Thyroid gland (tissue), 4 donors: ENCODE results near the gene TLL1. TPM values are rescaled to one million over a fixed set of nuclear protein-coding genes. Genes with fewer than 3 reads are reported as not detected.

Experiments
- DNase-seq, 2 donors: peaks; one replicate each; pipeline ENCODE4 v3.0.0-alpha.2; 2019
- H3K27ac ChIP-seq, 3 donors: fragments of 200-600 bp; sonication (generic); 1 replicate in 2 of 3; 2 replicates in 1 of 3; pipeline ENCODE4 v1.5.1; 2016 to 2019; ENCODE audit warnings: mild to moderate bottlenecking in 1 of 3, moderate library complexity in 1 of 3
- H3K27me3 ChIP-seq: fragments of 200-600 bp; sonication (generic); one replicate; pipeline ENCODE4 v1.5.1; 2019
- H3K36me3 ChIP-seq, 2 donors: fragments of 200-600 bp; sonication (generic); one replicate each; pipeline ENCODE4 v1.5.1; 2016 to 2019
- H3K4me1 ChIP-seq, 2 donors: fragments of 200-600 bp; sonication (generic); one replicate each; pipeline ENCODE4 v1.5.1; 2017 to 2019
- H3K4me3 ChIP-seq, 3 donors: fragments of 200-600 bp; sonication (generic); replicated peaks in 1 of 3; 1 replicate in 2 of 3; 2 replicates in 1 of 3; pipeline ENCODE4 v1.5.1; 2016; ENCODE audit warnings: mild to moderate bottlenecking in 1 of 3
- H3K9me3 ChIP-seq: fragments of 200-600 bp; sonication (generic); one replicate; pipeline ENCODE4 v1.5.1; 2017
- CTCF ChIP-seq, 6 experiments: fragments of 200-600 bp in 3 of 6; fragments of 450-650 bp in 3 of 6; sonication (generic) in 3 of 6; IDR thresholded peaks; one replicate each; pipeline ENCODE4 v1.5.1; 2016 to 2019; ENCODE audit warnings: antibody characterized with exemption in 6 of 6, mild to moderate bottlenecking in 2 of 6, inconsistent platforms in 1 of 6, moderate library complexity in 1 of 6
- POLR2A ChIP-seq, 2 donors: fragments of 450-650 bp; IDR thresholded peaks; one replicate each; pipeline ENCODE4 v1.6.1; 2017; ENCODE audit warnings: antibody characterized with exemption in 2 of 2, mild to moderate bottlenecking in 2 of 2, moderate library complexity in 1 of 2
- WGBS, 2 donors: methylation state at CpG; one replicate each; pipeline ENCODE4 v1.1.5; 2017; 5-methylcytosine and 5-hydroxymethylcytosine counted together
- intact Hi-C: fragments of 100-400 bp; cut with DNase I; formaldehyde crosslinking; loops from one replicate; pipeline ENCODE4 v1.15.1; 2023
- total RNA-seq, 4 donors: library from RNA; depleted of rRNA; stranded (reverse); fragments of >200 nt; gene quantifications; one replicate each; pipeline ENCODE4 v1.2.3, GENCODE V29; 2016

TLL1 gene
- 10 to 100 TPM in 1 of 4 donors, 1 to 10 TPM in 3; 6.0 to 10.3 (median 7.8) TPM for total RNA-seq

GRCh38 chr4:165872461-165873297 lies at the start of gene TLL1:
TLL1 (plus strand) TSS chr4:165873237; CDS start chr4:165873905, 668 bp downstream.
- Histone ChIP-seq H3K27me3 (peaks cover 12% of the 10 kb centered on the region), H3K36me3 (no peaks in the 10 kb centered on the region), H3K4me3 (peak within 1 kb of the TSS in 2 of 3 donors; percentile 8 to 29), H3K4me1 (peaks cover 6 to 18% of the 10 kb centered on the region in 2 donors), H3K27ac (peak within 1 kb of the TSS in 2 of 3 donors; percentile 48 to 66), H3K9me3 (no peaks in the 10 kb centered on the region)
- intact Hi-C loops, result no loop called here
- peak; percentile 8 to 14 for DNase-seq
- WGBS, 2 donors, result 5 to 7% methylated on average over 24 of the region's 24 CpGs
- no peak for TF ChIP-seq POLR2A (IDR thresholded peaks at IDR 0.05)
- no peak for TF ChIP-seq CTCF (IDR thresholded peaks at IDR 0.05)

GRCh38 chr4:165826166-165826565 lies 46.9 kb upstream of the TLL1 start:
- H3K27ac ChIP-seq, result no peak overlapping the region
- 91 to 97% methylated on average over 1 of the region's 1 CpG for WGBS, 2 donors
- intact Hi-C loops, result no loop called here
- no peak for TF ChIP-seq CTCF (IDR thresholded peaks at IDR 0.05)
- DNase-seq, result no peak
- no peaks in the 10 kb centered on the region for H3K9me3 ChIP-seq
- no peak overlapping the region for H3K4me3 ChIP-seq
- H3K27me3 ChIP-seq, result no peaks in the 10 kb centered on the region
- no peaks in the 10 kb centered on the region for H3K36me3 ChIP-seq
- H3K4me1 ChIP-seq, result no peaks in the 10 kb centered on the region

GRCh38 chr4:165827018-165827417 lies 46.0 kb upstream of the TLL1 start:
- Histone ChIP-seq H3K36me3 (no peaks in the 10 kb centered on the region), H3K4me1 (no peaks in the 10 kb centered on the region), H3K27me3 (no peaks in the 10 kb centered on the region), H3K27ac (no peak overlapping the region), H3K9me3 (no peaks in the 10 kb centered on the region), H3K4me3 (no peak overlapping the region)
- 68 to 81% methylated on average over 1 of the region's 1 CpG for WGBS, 2 donors
- intact Hi-C loops, result no loop called here
- no peak for DNase-seq
- TF ChIP-seq CTCF (IDR thresholded peaks at IDR 0.05) (no peak), POLR2A (IDR thresholded peaks at IDR 0.05) (no peak)

GRCh38 chr4:165828928-165829327 lies 44.1 kb upstream of the TLL1 start:
- Histone ChIP-seq H3K4me1 (no peaks in the 10 kb centered on the region), H3K36me3 (no peaks in the 10 kb centered on the region), H3K27me3 (no peaks in the 10 kb centered on the region), H3K4me3 (no peak overlapping the region), H3K9me3 (no peaks in the 10 kb centered on the region), H3K27ac (no peak overlapping the region)
- no peak for TF ChIP-seq POLR2A (IDR thresholded peaks at IDR 0.05)
- TF ChIP-seq CTCF (IDR thresholded peaks at IDR 0.05), result no peak
- DNase-seq, result no peak
- intact Hi-C loops, result no loop called here
- WGBS, 2 donors, result 37 to 39% methylated on average over 2 of the region's 2 CpGs

- 92 to 95% methylated on average over 2 of the region's 2 CpGs for WGBS, 2 donors
- Histone ChIP-seq H3K4me3 (no peak overlapping the region), H3K27ac (no peak overlapping the region), H3K9me3 (no peaks in the 10 kb centered on the region), H3K27me3 (no peaks in the 10 kb centered on the region), H3K4me1 (no peaks in the 10 kb centered on the region), H3K36me3 (no peaks in the 10 kb centered on the region)
- intact Hi-C loops, result no loop called here
- no peak for DNase-seq
- TF ChIP-seq POLR2A (IDR thresholded peaks at IDR 0.05), result no peak
Measured at GRCh38 chr4:165834116-165834515, 38.9 kb upstream of the TLL1 start.
